Ishikawa (cell line): ENCODE data around the gene BLTP2.

ENCODE experiments used
- CREB1 ChIP-seq: IDR thresholded peaks from 2 replicates; pipeline ENCODE4 v1.6.1; 2012; ENCODE audit warnings: low read depth
- TAF1 ChIP-seq: IDR thresholded peaks from 2 replicates; pipeline ENCODE4 v1.6.1; 2012; ENCODE audit warnings: low read depth, mild to moderate bottlenecking

DNA sequence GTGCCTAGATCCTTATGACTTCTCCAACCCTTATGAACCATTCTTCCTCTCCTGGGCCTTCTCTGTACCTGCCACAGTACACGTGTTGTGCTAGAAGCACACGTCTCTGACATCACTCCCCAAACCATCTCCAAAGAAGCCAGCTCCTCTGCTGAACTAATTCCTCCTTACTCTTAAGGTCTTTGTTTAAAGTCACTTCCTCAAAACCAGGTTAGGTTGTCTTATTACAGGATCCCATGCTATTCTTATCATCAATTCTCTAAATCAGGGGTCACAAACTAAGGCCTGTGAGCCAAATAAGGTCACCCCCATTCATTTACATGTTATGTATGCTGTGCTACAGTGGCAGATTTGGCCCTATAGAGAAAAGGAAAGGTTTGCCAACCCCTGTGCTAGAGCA lies 21.0 kb upstream of the BLTP2 start:
- no peak for TF ChIP-seq TAF1
- no peak for TF ChIP-seq CREB1
